Smooth muscle cell (in vitro differentiated cells): Measurements from ENCODE around the gene FMN1. TPM values are rescaled to one million over a fixed set of nuclear protein-coding genes. Genes with fewer than 3 reads are reported as not detected.

Source experiments
- DNase-seq: peaks from one replicate; lab custom pipeline; 2025; ENCODE audit not compliant: unreplicated experiment; lab: John Stamatoyannopoulos, UW
- H2AFZ ChIP-seq: fragments of 200-600 bp; sonication (generic); 2 replicates; pipeline ENCODE4 v1.6.0; 2016; ENCODE audit warnings: antibody characterized with exemption, low read depth, mild to moderate bottlenecking
- H3F3A ChIP-seq: fragments of 200-600 bp; sonication (generic); 2 replicates; pipeline ENCODE4 v1.6.0; 2017; ENCODE audit warnings: antibody characterized with exemption, low read depth
- H3K27ac ChIP-seq: fragments of 200-600 bp; sonication (generic); 2 replicates; pipeline ENCODE4 v1.5.1; 2016; ENCODE audit warnings: low read depth, mild to moderate bottlenecking
- H3K27me3 ChIP-seq: fragments of 200-600 bp; sonication (generic); 2 replicates; pipeline ENCODE4 v1.6.1; 2016; ENCODE audit warnings: low read depth, mild to moderate bottlenecking
- H3K36me3 ChIP-seq: fragments of 200-600 bp; sonication (generic); 2 replicates; pipeline ENCODE4 v1.5.1; 2016; ENCODE audit warnings: low read depth
- H3K4me1 ChIP-seq: fragments of 200-600 bp; sonication (generic); 2 replicates; pipeline ENCODE4 v1.5.1; 2016; ENCODE audit warnings: low read depth
- H3K4me2 ChIP-seq: fragments of 200-600 bp; sonication (generic); 2 replicates; pipeline ENCODE4 v1.6.0; 2016; ENCODE audit warnings: mild to moderate bottlenecking
- H3K4me3 ChIP-seq: fragments of 200-600 bp; sonication (generic); 2 replicates; pipeline ENCODE4 v1.5.1; 2016; ENCODE audit warnings: mild to moderate bottlenecking
- H3K79me2 ChIP-seq: fragments of 200-600 bp; sonication (generic); 2 replicates; pipeline ENCODE4 v1.6.0; 2016; ENCODE audit warnings: low read depth, mild to moderate bottlenecking
- H3K9ac ChIP-seq: fragments of 200-600 bp; sonication (generic); 2 replicates; pipeline ENCODE4 v1.6.0; 2016; ENCODE audit warnings: low read depth
- H3K9me3 ChIP-seq: fragments of 200-600 bp; sonication (generic); replicated peaks from 2 replicates; pipeline ENCODE4 v1.5.1; 2016; ENCODE audit warnings: low read depth
- H4K20me1 ChIP-seq: fragments of 200-600 bp; sonication (generic); 2 replicates; pipeline ENCODE4 v1.6.0; 2016; ENCODE audit warnings: low read depth
- WGBS: methylation state at CpG from one replicate; pipeline ENCODE4 v1.1.7; 2016; ENCODE audit warnings: low lambda C conversion rate; 5-methylcytosine and 5-hydroxymethylcytosine counted together
- polyA plus RNA-seq: library from polyadenylated mRNA; unstranded; fragments of >200 nt; fragmentation: Nextera tagmentation; extraction: Ambion mirVana; gene quantifications from 2 replicates; pipeline ENCODE4 v1.2.1, GENCODE V29; 2016
- total RNA-seq: library from RNA; depleted of rRNA; stranded (reverse); fragments of >200 nt; gene quantifications from 2 replicates; pipeline ENCODE4 v1.2.3, GENCODE V29; 2014
- TF ChIP-seq, protein P1 (sequence below): fragments of 200-600 bp; sonication (generic); IDR thresholded peaks from 2 replicates; pipeline ENCODE4 v1.5.1; 2017; ENCODE audit warnings: borderline replicate concordance, mild to moderate bottlenecking, antibody characterized with exemption; ENCODE audit not compliant: insufficient read depth, poor library complexity, severe bottlenecking

Gene FMN1
- total and polyA plus RNA-seq, 2 experiments from 2014 or later: 0.08 to 4.0 TPM

DNA sequence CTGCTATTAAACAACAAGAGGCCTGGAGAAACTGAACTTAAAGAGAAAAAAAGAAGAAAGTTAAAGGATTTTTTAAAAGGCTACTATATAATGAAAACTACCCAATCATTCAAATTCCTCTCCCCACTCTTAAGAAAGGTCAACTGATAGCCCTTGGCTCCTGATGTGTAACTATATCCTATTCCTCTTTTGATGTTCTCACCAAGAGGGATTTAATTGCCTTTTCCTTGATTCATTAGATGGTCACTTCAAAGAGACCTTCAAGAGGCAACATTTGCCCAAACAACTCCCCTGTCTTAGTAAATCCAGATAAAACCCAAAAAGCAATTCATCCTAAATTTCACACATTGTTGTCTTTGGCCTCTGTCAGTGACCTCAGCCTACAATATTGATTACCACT lies 86.0 kb downstream of the FMN1 start:
- Histone ChIP-seq H3K4me2 (no peak overlapping the region), H3F3A (no peaks in the 10 kb centered on the region), H3K4me1 (no peaks in the 10 kb centered on the region), H3K27me3 (peaks cover 91% of the 10 kb centered on the region), H3K4me3 (no peak overlapping the region), H3K9me3 (no peaks in the 10 kb centered on the region), H3K36me3 (no peaks in the 10 kb centered on the region), H3K27ac (no peak overlapping the region), H3K9ac (no peak overlapping the region), H2AFZ (no peak overlapping the region), H4K20me1 (no peaks in the 10 kb centered on the region), H3K79me2 (no peaks in the 10 kb centered on the region)
- TF ChIP-seq, protein P1, sequence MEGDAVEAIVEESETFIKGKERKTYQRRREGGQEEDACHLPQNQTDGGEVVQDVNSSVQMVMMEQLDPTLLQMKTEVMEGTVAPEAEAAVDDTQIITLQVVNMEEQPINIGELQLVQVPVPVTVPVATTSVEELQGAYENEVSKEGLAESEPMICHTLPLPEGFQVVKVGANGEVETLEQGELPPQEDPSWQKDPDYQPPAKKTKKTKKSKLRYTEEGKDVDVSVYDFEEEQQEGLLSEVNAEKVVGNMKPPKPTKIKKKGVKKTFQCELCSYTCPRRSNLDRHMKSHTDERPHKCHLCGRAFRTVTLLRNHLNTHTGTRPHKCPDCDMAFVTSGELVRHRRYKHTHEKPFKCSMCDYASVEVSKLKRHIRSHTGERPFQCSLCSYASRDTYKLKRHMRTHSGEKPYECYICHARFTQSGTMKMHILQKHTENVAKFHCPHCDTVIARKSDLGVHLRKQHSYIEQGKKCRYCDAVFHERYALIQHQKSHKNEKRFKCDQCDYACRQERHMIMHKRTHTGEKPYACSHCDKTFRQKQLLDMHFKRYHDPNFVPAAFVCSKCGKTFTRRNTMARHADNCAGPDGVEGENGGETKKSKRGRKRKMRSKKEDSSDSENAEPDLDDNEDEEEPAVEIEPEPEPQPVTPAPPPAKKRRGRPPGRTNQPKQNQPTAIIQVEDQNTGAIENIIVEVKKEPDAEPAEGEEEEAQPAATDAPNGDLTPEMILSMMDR: no peak
- DNase-seq: no peak

DNA sequence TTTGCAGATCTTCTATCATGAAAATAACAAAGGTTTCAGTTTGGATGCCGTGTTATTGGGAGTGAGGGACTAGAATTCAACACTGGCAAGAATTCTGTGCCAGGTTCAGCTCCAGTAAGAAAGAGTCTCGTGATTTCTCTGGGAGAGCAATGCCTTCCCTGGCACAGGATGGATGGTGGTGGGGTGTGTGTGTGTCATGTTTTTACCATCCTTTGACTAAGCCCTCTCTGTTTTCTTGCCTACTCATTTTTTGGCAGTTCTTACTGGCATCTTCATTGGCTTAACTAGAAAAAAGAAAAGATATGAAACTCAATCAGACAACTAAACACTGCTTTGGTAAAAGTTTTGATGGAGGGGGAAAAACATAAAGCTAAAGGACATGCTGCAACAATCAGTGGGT lies 86.6 kb downstream of the FMN1 start:
- no peak overlapping the region for H3K4me2 ChIP-seq
- no peaks in the 10 kb centered on the region for H3K4me1 ChIP-seq
- no peaks in the 10 kb centered on the region for H4K20me1 ChIP-seq
- H3K9me3 ChIP-seq: no peaks in the 10 kb centered on the region
- DNase-seq: no peak
- no peak overlapping the region for H2AFZ ChIP-seq
- H3K36me3 ChIP-seq: no peaks in the 10 kb centered on the region
- TF ChIP-seq, protein P1: no peak
- WGBS: 87% methylated on average over 2 of the region's 2 CpGs
- H3K27me3 ChIP-seq: peaks cover 91% of the 10 kb centered on the region
- no peak overlapping the region for H3K27ac ChIP-seq
- H3K79me2 ChIP-seq: no peaks in the 10 kb centered on the region
- no peaks in the 10 kb centered on the region for H3F3A ChIP-seq
- H3K4me3 ChIP-seq: no peak overlapping the region
- no peak overlapping the region for H3K9ac ChIP-seq

DNA sequence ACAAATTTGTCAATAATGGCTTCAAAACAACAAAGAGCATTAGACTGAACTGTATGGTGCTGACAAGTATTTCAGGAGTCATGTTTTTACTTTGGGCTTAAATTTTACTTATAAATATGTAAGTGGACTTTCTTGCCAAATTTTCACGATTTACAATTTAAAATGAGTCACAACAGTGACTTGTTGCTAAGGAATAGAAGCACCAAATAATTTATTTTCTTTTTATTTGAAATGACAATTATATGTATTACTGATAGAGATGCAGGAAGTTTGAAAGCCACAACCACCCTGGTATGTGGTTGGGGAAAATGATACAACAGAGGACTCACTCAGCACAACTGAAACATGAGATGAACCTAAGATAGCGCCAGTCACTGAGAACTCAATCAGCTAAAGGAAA lies 90.3 kb downstream of the FMN1 start:
- Histone ChIP-seq H3K27ac (no peak overlapping the region), H3K4me1 (no peaks in the 10 kb centered on the region), H3K9ac (no peak overlapping the region), H3K27me3 (peaks cover 76% of the 10 kb centered on the region), H3F3A (no peaks in the 10 kb centered on the region), H2AFZ (no peak overlapping the region), H3K9me3 (no peaks in the 10 kb centered on the region), H3K36me3 (no peaks in the 10 kb centered on the region), H4K20me1 (no peaks in the 10 kb centered on the region), H3K4me3 (no peak overlapping the region), H3K4me2 (no peak overlapping the region), H3K79me2 (no peaks in the 10 kb centered on the region)
- WGBS: 76% methylated on average over 2 of the region's 2 CpGs
- no peak for DNase-seq
- TF ChIP-seq, protein P1: no peak

DNA sequence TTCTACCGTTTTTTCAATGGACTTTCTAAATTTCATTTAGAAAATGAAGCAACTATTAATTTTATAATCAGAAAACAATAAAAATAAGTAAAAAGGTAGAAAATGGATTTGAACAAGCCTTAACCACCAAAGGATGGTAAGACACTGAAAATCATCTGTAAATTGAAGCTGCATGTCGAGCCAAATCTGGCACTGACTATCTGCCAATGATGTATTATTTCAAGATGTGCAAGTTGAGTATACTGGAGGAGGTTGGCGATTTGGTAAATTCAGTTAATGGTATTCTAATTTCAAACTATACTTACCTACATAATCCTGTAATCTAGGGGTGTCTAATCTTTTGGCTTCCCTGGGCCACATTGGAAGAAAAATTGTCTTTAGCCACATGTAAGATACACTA lies 93.5 kb downstream of the FMN1 start:
- Histone ChIP-seq H3K36me3 (no peaks in the 10 kb centered on the region), H3K4me3 (no peak overlapping the region), H3F3A (no peaks in the 10 kb centered on the region), H3K4me2 (no peak overlapping the region), H3K79me2 (no peaks in the 10 kb centered on the region), H3K9ac (no peak overlapping the region), H3K9me3 (no peaks in the 10 kb centered on the region), H3K27me3 (peaks cover 45% of the 10 kb centered on the region), H3K4me1 (peaks cover 9% of the 10 kb centered on the region), H4K20me1 (no peaks in the 10 kb centered on the region), H3K27ac (no peak overlapping the region), H2AFZ (no peak overlapping the region)
- 92% methylated on average over 3 of the region's 3 CpGs for WGBS
- TF ChIP-seq, protein P1: no peak
- no peak for DNase-seq
